Fibroblast of lung (primary cell): ENCODE data around the gene ZNF691.

Experiments
- CTCF ChIP-seq, 2 donors: IDR thresholded peaks in 1 of 2; conservative IDR thresholded peaks in 1 of 2; 1 replicate in 1 of 2; 2 replicates in 1 of 2; pipeline ENCODE4 v1.5.1; 2011 to 2012; ENCODE audit warnings: low read length in 2 of 2, control low read depth in 1 of 2, inconsistent platforms in 1 of 2, low read depth in 1 of 2, mild to moderate bottlenecking in 1 of 2
- EZH2 ChIP-seq: IDR thresholded peaks from 2 replicates; pipeline ENCODE4 v1.5.1; 2012; ENCODE audit warnings: low read length, control low read depth, mild to moderate bottlenecking; ENCODE audit errors: missing control alignments

GRCh38 chr1:42851420-42851819 lies 5.0 kb downstream of the ZNF691 start:
- no peak for TF ChIP-seq CTCF (conservative IDR thresholded peaks at IDR 0.05 in 1 of 2, IDR thresholded peaks at IDR 0.05 in 1 of 2; ENCODE audit: low read depth in 1 of 2, low read length in 2 of 2)
- TF ChIP-seq EZH2: no peak
